Sciatic nerve (tissue), 2 donors: ENCODE measurements around the gene TRIM58. TPM values are rescaled to one million over a fixed set of nuclear protein-coding genes. Genes with fewer than 3 reads are reported as not detected.

Experiments
- ATAC-seq: fragments of 200-7000 bp; cut with Tn5 transposase; one replicate; pipeline ENCODE4 v1.9.1; 2020; ENCODE audit warnings: mild to moderate bottlenecking, moderate library complexity
- DNase-seq: peaks from one replicate; pipeline ENCODE4 v3.0.0-alpha.2; 2020; ENCODE audit warnings: low spot score
- intact Hi-C: fragments of 100-400 bp; cut with DNase I; formaldehyde crosslinking; loops from one replicate; pipeline ENCODE4 v1.14.2; 2022
- total RNA-seq: library from RNA; stranded (reverse); fragmentation: NEBNext Ultra II Directional; extraction: Animal tissue kit (Norgen Biotek cat#: 25700); gene quantifications from one replicate; pipeline ENCODE4 v1.2.1, GENCODE V29; 2021
- donor health status: DM: no; HTN: no; CAD: no.
- donor health status: DM: no; HTN: no; CAD: no.

The TRIM58 gene
- total RNA-seq, 1 donor from 2014 or later: 22.9 TPM

GRCh38 chr1:247865416-247865815 is 8.4 kb downstream of the TRIM58 start:
- ATAC-seq (no peak), DNase-seq (no peak)
- intact Hi-C loops: no loop called here

GRCh38 chr1:247883346-247883745 is 26.4 kb downstream of the TRIM58 start:
- no peak for DNase-seq
- intact Hi-C loops: no loop called here
- no peak for ATAC-seq

- ATAC-seq (no peak), DNase-seq (no peak)
- intact Hi-C loops: no loop called here
Measured at GRCh38 chr1:247884797-247885413, 27.9 kb downstream of the TRIM58 start.

GRCh38 chr1:247895163-247895637 is 38.2 kb downstream of the TRIM58 start, which contains the start of gene OR2W3:
Gene OR2W3, plus strand, starts transcription at chr1:247895587. Its CDS starts 0 bp downstream, at chr1:247895587.
- DNase-seq (no peak), ATAC-seq (no peak)
- intact Hi-C loops: no loop called here

GRCh38 chr1:247895976-247896375 is 39.0 kb downstream of the TRIM58 start:
- ATAC-seq: no peak
- no peak for DNase-seq
- intact Hi-C loops: no loop called here

GRCh38 chr1:247904122-247904521 is 47.1 kb downstream of the TRIM58 start:
- intact Hi-C loops: no loop called here
- ATAC-seq (no peak), DNase-seq (no peak)

- DNase-seq (no peak), ATAC-seq (no peak)
- intact Hi-C loops: no loop called here
Measured at GRCh38 chr1:247905181-247905580, 48.2 kb downstream of the TRIM58 start.

- intact Hi-C loops: no loop called here
- no peak for ATAC-seq
- no peak for DNase-seq
Measured at GRCh38 chr1:247905910-247906503, 49.0 kb downstream of the TRIM58 start.

GRCh38 chr1:247906504-247907047 is 49.6 kb downstream of the TRIM58 start:
- ATAC-seq (no peak), DNase-seq (no peak)
- intact Hi-C loops: no loop called here

- ATAC-seq (no peak), DNase-seq (no peak)
- intact Hi-C loops: no loop called here
Measured at GRCh38 chr1:247908766-247909165, 51.8 kb downstream of the TRIM58 start.

GRCh38 chr1:247913786-247914185 is 56.8 kb downstream of the TRIM58 start:
- no peak for DNase-seq
- ATAC-seq: no peak
- intact Hi-C loops: no loop called here

GRCh38 chr1:247914941-247915662 is 58.1 kb downstream of the TRIM58 start:
- DNase-seq (no peak), ATAC-seq (no peak)
- intact Hi-C loops: no loop called here

- intact Hi-C loops: no loop called here
- ATAC-seq (no peak), DNase-seq (no peak)
Measured at GRCh38 chr1:247919952-247920351, 63.0 kb downstream of the TRIM58 start, which contains the start of gene OR2T8. Gene OR2T8, plus strand, starts transcription at chr1:247920252. Its CDS starts 766 bp downstream, at chr1:247921018.

- ATAC-seq (no peak), DNase-seq (no peak)
- intact Hi-C loops: no loop called here
Measured at GRCh38 chr1:247923941-247924340, 67.0 kb downstream of the TRIM58 start.

GRCh38 chr1:247924868-247925267 is 67.9 kb downstream of the TRIM58 start, which contains the start of gene OR2AJ1:
Gene OR2AJ1, plus strand, starts transcription at chr1:247924889. Its CDS starts 8,880 bp downstream, at chr1:247933769.
- ATAC-seq: no peak
- DNase-seq: no peak
- intact Hi-C loops: no loop called here

Other genes with a start within 250 kb of the TRIM58 start
- gene OR13G1, start 177.4 kb upstream of the TRIM58 start, total RNA-seq: not detected
- not detected for gene OR6F1, start 140.5 kb upstream of the TRIM58 start, total RNA-seq
- not detected for gene OR14K1, start 118.6 kb upstream of the TRIM58 start, total RNA-seq
- gene OR14A2, start 109.0 kb upstream of the TRIM58 start, total RNA-seq: not detected
- not detected for gene OR1C1, start 96.6 kb upstream of the TRIM58 start, total RNA-seq
- not detected for gene OR14A16, start 33.1 kb upstream of the TRIM58 start, total RNA-seq
- not detected for gene OR11L1, start 15.3 kb upstream of the TRIM58 start, total RNA-seq
- 6.3 TPM for gene OR2W3, start 38.4 kb downstream of the TRIM58 start, total RNA-seq
- 0.40 TPM for gene OR2T8, start 63.1 kb downstream of the TRIM58 start, total RNA-seq
- 0.22 TPM for gene OR2AJ1, start 67.7 kb downstream of the TRIM58 start, total RNA-seq
- 0.53 TPM for gene OR2L8, start 91.7 kb downstream of the TRIM58 start, total RNA-seq
- not detected for gene OR2AK2, start 108.0 kb downstream of the TRIM58 start, total RNA-seq
- gene OR2L5, start 156.5 kb downstream of the TRIM58 start, total RNA-seq: not detected
- 0.53 TPM for gene OR2L2, start 172.9 kb downstream of the TRIM58 start, total RNA-seq
- 0.13 TPM for gene OR2L3, start 189.6 kb downstream of the TRIM58 start, total RNA-seq
- 0.36 TPM for gene OR2L13, start 238.0 kb downstream of the TRIM58 start, total RNA-seq